HG03175 (cell line): Measurements from ENCODE around the gene IL4R.
"Not testable (repeated sequence)": the region's sequence is repeated elsewhere in the genome, so short reads cannot be mapped to it uniquely, and the experiment has no call there.

Source experiments
- ATAC-seq: cut with Tn5 transposase; IDR thresholded peaks from one replicate; pipeline ENCODE4 v1.9.1; 2021; ENCODE audit warnings: mild to moderate bottlenecking, moderate library complexity; ENCODE audit not compliant: unreplicated experiment

The IL4R gene

DNA sequence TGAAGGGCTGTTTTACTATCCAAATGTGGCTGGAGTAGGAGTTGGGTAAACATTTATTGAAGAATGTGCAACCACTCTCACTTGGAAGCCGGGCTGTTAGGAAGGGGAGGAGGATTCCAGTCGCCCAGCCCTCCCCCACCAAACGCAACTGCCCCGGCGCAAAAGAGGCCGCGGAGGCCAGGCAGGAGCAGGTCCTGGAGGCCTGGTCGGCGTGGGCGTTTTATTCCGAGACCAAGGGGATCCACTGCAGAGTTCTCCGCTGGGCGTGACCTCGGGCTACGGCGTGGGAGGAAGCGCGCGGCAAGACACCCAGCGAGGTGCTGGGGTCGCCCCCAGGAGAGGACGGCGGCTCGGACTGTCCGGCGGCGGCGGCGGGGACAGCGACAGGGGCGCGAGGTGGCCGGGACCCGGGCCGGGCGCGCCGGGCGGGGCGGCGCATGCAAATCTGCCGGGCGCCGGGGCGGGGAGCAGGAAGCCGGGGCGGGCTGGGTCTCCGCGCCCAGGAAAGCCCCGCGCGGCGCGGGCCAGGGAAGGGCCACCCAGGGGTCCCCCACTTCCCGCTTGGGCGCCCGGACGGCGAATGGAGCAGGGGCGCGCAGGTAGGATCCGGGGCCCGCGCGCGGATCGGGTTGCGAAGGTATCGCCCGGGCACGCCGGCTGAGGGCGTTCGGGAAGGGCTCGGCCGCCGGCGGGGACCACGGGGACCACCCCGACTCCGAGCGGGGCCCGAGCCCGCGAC lies at the start of gene IL4R:
IL4R (plus strand) TSS at position 553 of the 739 bp plus-strand sequence. CDS start 26,230 bp downstream, outside the sequence.
- peak; percentile 47 for ATAC-seq

- ATAC-seq = no peak
Observed at GRCh38 chr16:27264151-27264550, 49.6 kb upstream of the IL4R start.

GRCh38 chr16:27265982-27266381 lies 47.8 kb upstream of the IL4R start:
- no peak for ATAC-seq

GRCh38 chr16:27267037-27267677 lies 46.6 kb upstream of the IL4R start:
- no peak for ATAC-seq

DNA sequence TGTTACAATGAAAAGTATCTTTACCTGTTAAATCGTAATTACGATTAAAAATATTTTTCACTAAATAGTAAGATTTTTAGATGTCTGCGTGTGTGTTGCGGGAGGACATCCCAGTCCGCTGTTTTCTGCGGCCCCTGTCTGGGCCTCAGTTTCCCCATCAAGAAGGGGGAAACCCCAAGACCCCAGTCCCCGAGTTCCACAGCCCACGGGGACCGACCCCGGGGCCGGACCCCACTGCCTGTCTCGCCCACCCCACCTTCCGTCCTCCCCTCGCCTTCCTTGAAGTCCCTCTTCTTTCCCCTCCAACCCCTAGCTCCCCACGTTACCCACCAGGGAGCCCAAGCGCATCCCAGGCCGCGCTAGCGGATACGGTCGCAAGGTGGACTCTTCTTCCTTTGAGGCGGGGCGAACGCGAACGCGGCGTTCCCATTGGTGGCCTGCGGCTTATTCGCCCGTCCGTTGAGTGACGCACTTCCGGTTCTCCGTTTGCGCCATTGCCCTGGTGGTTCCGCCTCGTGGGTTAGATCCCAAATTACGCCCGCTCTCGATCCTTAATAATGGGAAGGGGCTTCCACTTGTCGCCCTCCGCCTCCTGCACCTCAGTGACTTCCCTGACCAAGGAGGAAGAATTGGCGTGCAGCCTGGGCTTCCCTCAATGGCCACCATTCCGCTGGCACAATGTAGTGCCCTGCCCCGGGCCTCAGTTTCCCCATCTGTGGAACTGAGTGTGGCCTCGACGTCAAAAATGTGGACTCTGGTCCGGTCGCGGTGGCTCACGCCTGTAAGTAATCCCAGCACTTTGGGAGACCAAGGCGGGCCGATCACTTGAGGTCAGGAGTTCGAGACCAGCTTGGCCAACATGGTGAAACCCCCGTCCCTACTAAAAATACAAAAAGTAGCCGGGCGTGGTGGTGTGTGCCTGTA lies 45.1 kb upstream of the IL4R start, which contains the start of gene NSMCE1:
NSMCE1 (minus strand) TSS at position 397 of the 924 bp plus-strand sequence. CDS start 11,202 bp downstream, outside the sequence.
- ATAC-seq = peak; percentile 92

DNA sequence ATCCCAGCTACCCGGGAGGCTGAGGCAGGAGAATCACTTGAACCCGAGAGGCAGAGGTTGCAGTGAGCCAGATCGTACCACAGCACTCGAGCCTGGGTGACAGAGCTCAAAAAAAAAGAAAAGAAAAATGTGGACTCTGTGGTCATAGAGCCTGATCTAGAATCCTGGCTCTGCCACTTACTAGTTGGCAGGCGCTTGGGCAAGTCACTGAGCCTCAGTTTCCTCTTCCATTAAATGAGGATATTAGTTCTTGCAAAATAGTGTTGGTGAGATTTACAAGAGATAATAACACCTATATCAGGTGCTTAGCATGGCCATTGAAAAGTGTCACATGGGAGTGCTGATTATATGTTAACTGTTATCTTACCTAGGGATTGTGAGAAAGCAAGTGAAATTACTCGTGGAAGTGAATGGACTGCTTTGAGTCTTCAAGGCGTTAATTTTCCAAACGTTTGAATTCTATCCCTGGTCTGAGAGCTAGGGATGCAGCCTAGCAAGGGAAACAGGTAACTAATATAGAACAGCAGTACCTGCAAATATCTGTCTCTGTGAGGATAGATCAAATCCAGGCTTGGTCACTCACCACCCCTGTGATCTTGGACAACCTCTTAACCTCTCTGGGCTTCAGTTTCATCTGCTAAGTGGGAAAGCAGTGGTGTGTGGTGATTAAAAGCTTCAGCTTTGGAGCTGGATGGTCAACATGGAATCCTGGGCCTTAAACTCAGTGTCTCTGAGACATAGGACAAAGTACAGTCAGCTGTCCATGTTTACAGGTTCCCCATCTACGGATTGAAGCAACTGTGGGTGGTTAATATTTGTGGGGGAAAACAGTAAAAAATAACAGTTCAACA lies 44.2 kb upstream of the IL4R start:
- ATAC-seq = no peak

DNA sequence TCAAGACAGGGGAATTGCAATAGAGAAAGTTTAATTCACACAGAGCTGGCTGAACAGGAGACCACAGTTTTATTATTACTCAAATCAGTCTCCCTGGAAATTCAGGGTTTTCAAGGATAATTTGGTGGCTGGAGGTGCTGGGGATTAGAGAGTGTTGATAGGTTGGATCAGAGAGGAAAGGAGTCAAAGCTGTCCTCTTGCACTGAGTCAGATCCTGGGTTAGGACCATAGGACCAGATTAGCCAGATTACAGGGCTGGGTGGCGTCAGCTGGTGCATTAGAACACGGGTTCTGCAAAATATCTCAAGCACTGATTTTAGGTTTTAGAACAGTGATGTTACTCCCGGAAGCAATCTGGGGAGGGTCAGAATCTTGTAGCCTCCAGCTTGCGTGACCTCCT lies 43.4 kb upstream of the IL4R start:
- no peak for ATAC-seq

DNA sequence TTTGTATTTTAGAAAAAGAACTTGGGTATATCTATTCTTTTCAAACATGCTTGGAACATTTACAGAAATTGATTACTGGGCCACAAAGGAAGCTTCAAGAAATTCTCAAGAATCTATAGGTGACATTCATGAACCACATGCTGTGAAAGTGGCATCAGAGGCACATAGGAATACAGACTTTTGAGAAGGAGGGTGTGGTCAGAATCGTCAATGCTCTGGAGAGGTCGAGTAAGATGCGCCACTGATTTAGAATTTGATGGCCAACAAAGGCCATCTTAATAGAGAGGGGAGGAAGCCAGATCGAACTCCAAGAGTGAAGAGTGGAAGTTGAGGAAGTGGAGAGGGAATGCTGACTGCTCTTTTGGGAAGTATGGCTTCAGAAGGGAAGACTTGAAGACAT lies 41.7 kb upstream of the IL4R start:
- no peak for ATAC-seq

GRCh38 chr16:27272697-27273096 lies 41.1 kb upstream of the IL4R start:
- ATAC-seq = not testable (repeated sequence)

- ATAC-seq = no peak
Observed at GRCh38 chr16:27273330-27273669, 40.5 kb upstream of the IL4R start.

DNA sequence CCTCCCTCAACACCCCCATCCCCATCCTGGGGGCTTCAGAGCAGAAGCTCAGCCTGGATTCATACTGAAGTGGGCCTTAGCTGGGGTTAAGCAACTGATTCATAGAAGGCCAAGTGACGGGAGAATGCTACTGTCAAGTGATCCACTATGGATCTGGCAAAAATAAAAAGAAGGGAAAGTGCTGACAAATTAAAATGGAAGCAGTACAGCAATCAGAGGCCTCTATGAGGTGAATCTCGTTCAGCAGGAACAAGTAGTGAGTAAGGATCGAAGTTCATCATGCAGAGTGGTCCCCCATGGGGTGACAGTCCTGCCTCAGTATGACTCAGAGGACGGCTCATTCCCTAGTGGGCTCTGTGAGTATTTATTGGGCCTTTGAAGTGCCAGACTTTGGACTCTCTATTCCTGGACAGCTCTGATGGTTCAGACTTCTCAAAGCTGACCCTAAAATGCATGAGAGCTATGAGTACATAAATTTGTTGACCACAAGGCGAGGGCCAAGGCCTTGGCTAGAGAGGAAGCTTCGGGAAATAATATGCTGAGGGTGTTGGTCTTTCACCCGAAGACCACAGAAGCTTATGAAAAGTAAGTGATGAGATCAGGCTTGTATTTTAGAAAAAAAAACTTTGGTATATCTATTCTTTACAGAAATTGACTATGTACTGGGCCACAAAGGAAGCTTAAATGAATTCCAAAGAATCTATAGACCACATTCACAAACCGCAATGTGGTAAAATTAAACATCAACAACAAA lies 39.9 kb upstream of the IL4R start:
- no peak for ATAC-seq

DNA sequence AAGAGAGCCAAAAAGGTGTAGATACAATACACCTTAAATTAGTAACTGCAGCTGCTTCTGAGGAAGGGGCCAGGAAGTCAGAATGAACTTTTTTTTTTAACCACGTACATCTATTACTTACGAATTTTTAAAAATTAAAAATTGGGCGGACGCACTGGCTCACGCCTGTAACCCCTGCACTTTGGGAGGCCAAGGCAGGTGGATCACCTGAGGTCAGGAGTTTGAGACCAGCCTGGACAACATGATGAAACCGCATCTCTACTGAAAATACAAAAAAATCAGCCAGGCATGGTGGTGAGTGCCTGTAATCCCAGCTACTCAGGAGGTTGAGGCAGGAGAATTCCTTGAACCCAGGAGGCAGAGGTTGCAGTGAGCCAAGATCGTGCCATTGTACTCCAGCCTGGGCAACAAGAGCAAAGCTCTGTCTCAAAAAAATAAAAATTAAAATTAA lies 39.3 kb upstream of the IL4R start:
- ATAC-seq = not testable (repeated sequence)

DNA sequence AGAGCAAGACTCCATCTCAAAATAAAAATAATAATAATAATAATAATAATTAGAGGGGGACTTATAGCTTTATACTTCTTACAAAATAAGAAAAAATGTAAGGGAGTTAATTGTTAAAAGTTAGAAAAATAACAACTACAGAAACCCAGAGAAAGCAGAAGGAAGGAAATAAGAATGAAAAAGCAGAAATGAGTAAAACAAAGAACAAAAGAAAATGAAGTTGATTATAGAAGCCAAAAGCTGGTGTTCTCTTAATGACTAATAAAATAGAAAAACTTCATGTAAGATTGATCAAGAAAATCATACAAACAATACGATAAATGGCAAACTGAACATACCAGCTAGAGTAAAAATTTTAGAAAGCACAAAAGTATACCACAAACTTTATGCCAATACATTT lies 38.4 kb upstream of the IL4R start:
- ATAC-seq = no peak

DNA sequence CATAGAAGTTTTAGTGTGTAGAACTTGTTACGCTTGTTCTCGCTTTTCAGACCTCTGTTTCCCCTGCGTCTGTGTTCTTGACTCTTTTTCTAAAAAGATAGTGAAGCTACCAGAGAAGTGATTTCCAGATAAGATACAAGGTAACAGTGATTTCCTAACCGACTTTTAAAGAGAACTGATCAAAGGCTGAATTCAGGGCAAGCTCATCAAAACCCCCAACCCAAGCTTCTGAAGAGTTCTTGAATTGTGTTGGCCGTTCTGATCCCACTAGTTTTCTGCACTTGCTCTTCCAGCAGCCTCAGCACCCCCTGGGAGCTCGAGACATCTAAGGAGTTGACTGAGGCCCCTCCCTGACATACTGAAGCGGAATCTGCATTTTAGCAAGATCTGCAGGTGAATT lies 32.5 kb upstream of the IL4R start:
- ATAC-seq = no peak

DNA sequence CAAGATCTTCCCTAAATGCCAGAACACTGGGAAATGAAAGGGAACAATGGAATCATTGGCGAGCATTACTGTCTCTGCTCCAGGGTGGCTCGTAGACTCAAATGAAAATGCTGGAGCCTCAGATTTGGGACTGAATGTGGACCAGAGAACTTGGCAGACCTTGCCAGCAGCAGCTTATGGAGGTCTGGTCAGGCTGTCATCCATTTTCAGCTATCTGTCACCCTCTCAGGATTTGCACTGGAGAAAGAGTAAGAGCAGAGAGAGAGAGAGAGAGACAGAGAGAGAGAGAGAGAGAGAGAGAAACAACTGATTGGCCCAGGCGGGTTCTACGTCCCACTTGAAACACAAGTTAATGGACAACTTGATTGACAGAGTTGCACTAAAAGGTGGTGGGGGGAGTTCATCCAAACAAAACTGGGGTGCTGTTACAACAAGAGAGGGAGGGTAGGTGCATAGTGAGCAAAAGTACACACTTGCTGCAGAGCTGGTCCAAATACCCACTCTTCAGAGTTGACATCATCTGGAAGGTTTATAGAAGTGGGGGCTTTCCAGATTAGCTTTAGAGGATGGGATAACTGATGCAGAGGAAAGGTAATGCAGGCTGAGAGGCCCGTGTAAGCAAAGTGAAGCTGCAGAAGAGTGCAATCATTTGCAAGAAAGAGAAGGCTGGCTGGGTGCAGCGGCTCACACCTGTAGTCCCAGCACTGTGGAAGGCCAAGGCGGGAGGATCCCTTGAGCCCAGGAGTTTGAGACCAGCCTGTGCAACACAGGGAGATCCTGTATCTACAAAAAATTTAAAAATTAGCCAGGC lies 28.7 kb upstream of the IL4R start:
- no peak for ATAC-seq

DNA sequence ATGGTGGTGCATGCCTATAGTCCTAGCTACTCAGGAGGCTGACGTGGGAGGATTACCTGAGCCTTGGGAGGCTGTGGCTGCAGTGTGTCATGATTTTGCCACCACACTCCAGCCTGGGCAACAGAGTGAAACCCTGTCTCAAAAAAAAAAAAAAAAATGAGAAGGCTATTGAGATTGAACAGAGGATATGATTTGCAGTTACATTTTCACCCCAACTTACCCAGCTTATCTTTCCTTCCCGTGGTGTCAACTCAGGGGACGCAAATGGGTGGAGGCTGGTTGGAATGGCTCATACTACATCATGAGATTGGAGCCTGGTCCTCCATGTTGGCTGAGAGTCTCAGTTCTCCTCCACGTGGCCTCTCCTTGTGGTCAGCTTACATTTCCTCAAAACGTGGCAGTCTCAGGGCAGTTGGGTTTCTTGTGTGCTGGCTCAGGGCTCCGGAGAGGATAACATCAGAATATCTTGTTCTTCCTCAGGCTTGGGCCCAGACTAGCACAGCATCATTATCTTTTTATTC lies 28.0 kb upstream of the IL4R start:
- no peak for ATAC-seq

DNA sequence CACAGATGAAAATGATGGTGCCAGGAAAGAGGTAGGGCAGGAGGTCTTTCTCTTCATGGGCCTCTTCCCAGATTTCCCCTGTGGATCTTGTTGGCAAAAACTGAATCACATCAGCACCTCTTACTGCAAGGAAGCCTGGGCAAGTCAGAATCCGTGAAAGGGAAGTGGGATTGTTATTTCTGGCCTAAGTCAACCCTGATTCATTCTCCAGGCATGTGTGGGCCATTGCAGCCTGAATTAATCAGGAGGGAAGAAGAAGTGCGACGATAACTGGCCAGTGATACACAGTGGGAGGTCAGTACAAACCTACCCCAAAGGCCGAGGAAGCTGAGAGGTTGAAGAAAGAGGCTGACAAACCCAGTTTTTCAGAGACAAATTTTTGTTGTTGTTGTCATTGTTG lies 27.3 kb upstream of the IL4R start:
- ATAC-seq = no peak

DNA sequence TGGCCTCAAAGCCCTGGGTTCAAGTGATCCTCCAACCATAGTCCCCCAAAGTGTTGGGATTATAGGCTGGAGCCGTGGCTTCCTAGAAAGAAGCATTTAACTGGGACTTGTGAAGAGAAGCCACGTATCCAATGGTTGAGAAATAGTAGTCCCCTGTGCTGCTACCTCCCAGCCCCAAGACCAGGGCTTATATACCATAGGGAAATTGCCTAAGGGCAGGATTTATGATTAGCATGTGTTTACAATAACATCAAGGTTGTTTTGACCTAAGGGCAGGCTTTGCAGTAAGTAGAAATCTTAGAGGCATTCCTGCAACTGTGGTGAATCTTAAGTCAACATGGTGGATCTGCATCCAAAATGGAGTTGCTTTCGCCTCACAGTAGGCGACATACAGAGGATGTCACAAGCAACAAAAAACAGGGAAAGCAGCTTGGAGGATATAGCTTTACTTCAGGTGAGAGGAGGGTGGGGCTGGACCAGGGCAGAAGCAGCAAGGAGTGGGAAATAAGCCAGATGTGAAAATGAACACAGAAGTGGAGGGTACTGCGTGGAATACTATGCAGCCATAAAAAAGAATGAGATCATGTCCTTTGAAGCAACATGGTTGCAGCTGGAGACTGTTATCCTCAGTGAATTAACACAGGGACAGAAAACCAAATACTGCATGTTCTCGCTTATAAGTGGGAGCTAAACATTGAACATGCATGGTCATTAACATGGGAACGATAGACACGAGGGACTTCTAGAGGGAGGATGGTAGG lies 26.5 kb upstream of the IL4R start:
- no peak for ATAC-seq
